T-helper 1 cell treated with Interleukin-12 subunit alpha and Interleukin-12 subunit beta and Interleukin-4 antibody, amounts not matched to agents 30 μg/mL and 1 μg/mL, for 36 hours (primary cell): ENCODE measurements around the gene PEX26.
"Not testable (repeated sequence)": the region's sequence is repeated elsewhere in the genome, so short reads cannot be mapped to it uniquely, and the experiment has no call there.

ENCODE experiments used
- H3K27ac Mint-ChIP-seq: one replicate; pipeline ENCODE4 v1.8.0; 2021; ENCODE audit warnings: mild to moderate bottlenecking, mixed read lengths
- H3K27me3 Mint-ChIP-seq: one replicate; pipeline ENCODE4 v1.8.0; 2021; ENCODE audit warnings: low read depth, mixed read lengths
- H3K36me3 Mint-ChIP-seq: one replicate; pipeline ENCODE4 v1.8.0; 2021; ENCODE audit warnings: low read depth, mixed read lengths
- H3K4me1 Mint-ChIP-seq: one replicate; pipeline ENCODE4 v1.8.0; 2021; ENCODE audit warnings: low read depth, mixed read lengths
- H3K4me3 Mint-ChIP-seq: one replicate; pipeline ENCODE4 v1.8.0; 2021; ENCODE audit warnings: mild to moderate bottlenecking, moderate library complexity, mixed read lengths
- H3K9me3 Mint-ChIP-seq: one replicate; pipeline ENCODE4 v1.8.0; 2021; ENCODE audit warnings: mixed read lengths

The PEX26 gene

DNA sequence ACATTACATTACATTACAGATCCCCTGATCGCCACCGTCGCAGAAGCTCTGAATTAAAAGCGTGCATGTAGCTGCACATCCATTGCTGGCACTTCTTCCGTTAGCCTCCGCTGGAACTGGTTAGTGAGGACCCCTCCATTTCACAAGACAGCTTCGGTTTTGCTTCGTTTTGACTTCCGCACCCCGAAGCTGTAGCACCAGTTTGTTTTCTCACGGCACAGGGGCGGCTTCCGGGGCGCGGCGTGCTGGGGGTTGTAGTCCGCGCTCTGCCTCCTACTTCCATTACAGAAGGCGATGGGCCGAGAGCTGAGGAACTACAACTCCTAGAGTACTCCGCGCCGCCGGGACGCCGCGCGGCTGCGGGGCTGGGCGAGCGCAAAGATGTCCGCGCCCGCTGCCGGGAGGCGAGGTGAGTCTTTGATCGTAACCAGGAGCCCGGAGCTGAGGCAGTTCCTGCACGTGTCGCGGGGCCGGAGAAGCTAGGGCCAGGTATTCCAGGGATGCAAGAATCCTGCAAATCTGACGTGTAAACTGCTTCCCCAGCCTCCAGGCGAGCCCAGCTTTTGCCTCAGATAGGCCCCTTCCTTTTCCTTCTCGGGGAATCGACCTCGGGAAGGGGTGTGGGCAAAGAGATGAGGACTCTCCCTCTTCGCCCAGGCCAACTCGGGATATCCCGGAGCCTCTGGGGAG, at the start of gene PEX26:
PEX26 (plus strand) TSS at position 352 of the 690 bp plus-strand sequence. CDS start 387 bp downstream, outside the sequence.
- Mint-ChIP-seq H3K36me3 (peaks cover 32% of the 10 kb centered on the region), H3K4me1 (peaks cover 33% of the 10 kb centered on the region), H3K9me3 (no peaks in the 10 kb centered on the region), H3K27me3 (no peaks in the 10 kb centered on the region), H3K27ac (peak within 1 kb of the TSS; percentile 94), H3K4me3 (peak within 1 kb of the TSS; percentile 89)

- H3K9me3 Mint-ChIP-seq, result no peaks in the 10 kb centered on the region
- H3K27ac Mint-ChIP-seq, result no peak overlapping the region
- peaks cover 6% of the 10 kb centered on the region for H3K4me1 Mint-ChIP-seq
- H3K27me3 Mint-ChIP-seq, result peaks cover 67% of the 10 kb centered on the region
- no peaks in the 10 kb centered on the region for H3K36me3 Mint-ChIP-seq
- no peak overlapping the region for H3K4me3 Mint-ChIP-seq
These were observed 48.8 kb upstream of the PEX26 start for GRCh38 chr22:18028817-18029527.

GRCh38 chr22:18029686-18030267, 48.0 kb upstream of the PEX26 start:
- H3K36me3 Mint-ChIP-seq, result no peaks in the 10 kb centered on the region
- no peaks in the 10 kb centered on the region for H3K9me3 Mint-ChIP-seq

DNA sequence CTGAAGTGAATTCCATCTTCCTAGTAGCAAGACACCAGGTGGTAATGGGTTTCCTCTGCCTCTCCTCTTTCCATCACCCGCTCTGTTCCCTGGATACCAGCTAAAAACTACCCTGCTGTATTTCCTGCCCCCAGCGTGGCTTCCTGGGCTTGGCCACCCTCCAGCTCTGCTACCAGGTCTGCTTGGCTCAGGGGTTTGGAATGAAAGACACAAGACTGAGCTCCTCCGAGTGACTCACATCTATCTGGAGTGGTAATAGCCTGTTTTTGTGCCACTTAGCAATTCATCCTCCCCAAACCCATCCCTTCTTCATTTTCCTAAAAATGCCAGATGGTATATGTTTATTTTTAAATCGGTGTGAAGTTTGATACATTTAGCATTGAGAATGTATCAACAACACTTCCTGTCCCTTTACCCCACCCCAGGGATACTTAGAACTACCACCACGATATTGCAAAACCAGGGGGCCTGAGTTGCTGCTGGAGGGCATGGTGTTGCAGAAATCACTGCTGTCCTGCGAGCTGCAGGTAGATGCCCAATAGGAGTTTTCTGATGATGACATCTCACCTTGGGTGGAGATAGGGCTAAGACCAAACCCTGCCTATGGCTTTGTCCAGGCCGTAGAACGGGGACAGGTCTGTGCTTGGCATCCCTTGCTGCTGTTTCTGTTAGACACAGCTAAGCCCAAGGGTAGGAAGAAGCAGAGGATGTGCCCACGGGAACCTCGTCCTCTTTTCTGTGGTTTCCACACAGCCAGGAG, 45.9 kb upstream of the PEX26 start:
- no peak overlapping the region for H3K27ac Mint-ChIP-seq
- no peaks in the 10 kb centered on the region for H3K36me3 Mint-ChIP-seq
- H3K4me3 Mint-ChIP-seq, result no peak overlapping the region
- peaks cover 42% of the 10 kb centered on the region for H3K27me3 Mint-ChIP-seq
- H3K4me1 Mint-ChIP-seq, result no peaks in the 10 kb centered on the region
- H3K9me3 Mint-ChIP-seq, result no peaks in the 10 kb centered on the region

More at GRCh38 chr22:18029686-18030267, 48.0 kb upstream of the PEX26 start:
- H3K27ac Mint-ChIP-seq, result no peak overlapping the region
- peaks cover 3% of the 10 kb centered on the region for H3K4me1 Mint-ChIP-seq
- no peak overlapping the region for H3K4me3 Mint-ChIP-seq
- peaks cover 63% of the 10 kb centered on the region for H3K27me3 Mint-ChIP-seq

DNA sequence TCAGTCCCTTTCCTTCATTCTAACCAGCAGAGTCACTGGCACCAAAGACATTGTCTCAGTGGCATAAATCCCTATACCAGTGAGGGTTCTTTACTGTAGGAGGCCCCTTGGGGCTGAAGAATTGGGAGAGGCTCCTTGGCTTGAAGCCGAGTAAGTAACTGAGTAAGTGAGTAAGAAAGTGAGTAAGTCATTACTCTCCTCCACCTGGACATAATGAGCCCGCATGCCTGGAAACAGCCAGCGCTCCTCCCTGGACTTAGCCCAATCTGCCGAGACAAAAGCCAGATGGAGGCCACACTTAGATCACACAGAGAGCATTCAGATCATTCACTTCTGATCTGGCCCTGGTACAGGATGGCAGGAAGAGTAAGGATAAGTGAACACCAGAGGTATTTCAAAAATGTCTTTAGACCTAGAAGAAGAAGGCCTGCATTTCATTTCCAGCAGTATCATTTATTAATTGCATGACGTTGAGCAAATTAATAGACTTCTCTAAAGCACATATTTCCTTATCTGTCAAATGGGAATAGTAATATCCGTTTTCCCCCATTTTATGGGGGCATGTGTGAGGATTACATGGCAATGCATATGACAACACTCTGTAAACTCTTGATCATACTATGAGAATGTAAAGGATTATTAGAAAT, 45.2 kb upstream of the PEX26 start:
- H3K4me3 Mint-ChIP-seq, result no peak overlapping the region
- H3K9me3 Mint-ChIP-seq, result no peaks in the 10 kb centered on the region

GRCh38 chr22:18033204-18033998, 44.4 kb upstream of the PEX26 start:
- H3K4me3 Mint-ChIP-seq, result no peak overlapping the region
- H3K27me3 Mint-ChIP-seq, result peaks cover 28% of the 10 kb centered on the region
- no peak overlapping the region for H3K27ac Mint-ChIP-seq
- no peaks in the 10 kb centered on the region for H3K4me1 Mint-ChIP-seq
- H3K36me3 Mint-ChIP-seq, result no peaks in the 10 kb centered on the region
- H3K9me3 Mint-ChIP-seq, result no peaks in the 10 kb centered on the region

More for the DNA sequence above, 45.2 kb upstream of the PEX26 start:
- Mint-ChIP-seq H3K36me3 (no peaks in the 10 kb centered on the region), H3K4me1 (no peaks in the 10 kb centered on the region), H3K27me3 (peaks cover 35% of the 10 kb centered on the region), H3K27ac (no peak overlapping the region)

DNA sequence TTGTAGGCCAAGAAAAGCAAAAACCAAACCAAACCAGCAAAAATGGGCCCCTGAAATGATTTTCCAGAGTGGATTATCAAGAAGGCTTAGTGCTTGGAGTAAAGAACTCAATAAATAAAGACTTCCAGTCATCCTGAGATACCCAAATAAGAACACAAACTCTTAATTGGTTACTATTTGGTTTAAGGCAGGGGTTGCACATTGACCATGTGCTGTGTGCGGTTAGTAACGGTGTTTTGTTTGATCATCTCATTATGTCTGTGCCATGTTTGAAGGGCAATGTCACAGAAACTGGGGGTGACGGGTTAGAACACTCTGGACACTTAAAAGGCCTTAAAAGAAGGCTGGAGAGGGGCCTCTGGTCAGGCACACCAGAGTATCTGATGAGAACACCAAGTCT, 43.7 kb upstream of the PEX26 start:
- no peaks in the 10 kb centered on the region for H3K4me1 Mint-ChIP-seq
- no peak overlapping the region for H3K4me3 Mint-ChIP-seq
- H3K27ac Mint-ChIP-seq, result no peak overlapping the region
- no peaks in the 10 kb centered on the region for H3K36me3 Mint-ChIP-seq
- H3K27me3 Mint-ChIP-seq, result peaks cover 25% of the 10 kb centered on the region
- no peaks in the 10 kb centered on the region for H3K9me3 Mint-ChIP-seq

DNA sequence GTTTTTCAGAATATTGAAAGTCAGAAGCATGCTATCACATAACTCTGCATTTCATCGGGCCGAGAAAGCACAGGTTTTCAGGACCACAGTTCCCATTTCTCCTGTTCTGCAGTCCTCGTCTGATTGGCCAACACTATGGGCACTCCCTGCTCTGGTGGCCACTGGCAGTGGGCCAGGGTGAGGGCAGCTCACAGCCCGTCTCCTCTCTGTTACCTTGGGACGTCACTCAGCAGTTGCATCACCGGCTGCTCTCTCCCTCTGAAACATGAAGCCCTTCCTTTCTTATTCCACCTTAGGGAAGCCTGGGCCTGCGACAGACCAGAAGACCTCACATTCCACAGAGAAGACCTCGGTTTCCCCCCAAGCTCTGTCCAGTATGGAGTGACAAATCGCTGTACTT, 42.0 kb upstream of the PEX26 start:
- Mint-ChIP-seq H3K27me3 (peaks cover 11% of the 10 kb centered on the region), H3K9me3 (no peaks in the 10 kb centered on the region), H3K36me3 (no peaks in the 10 kb centered on the region), H3K4me1 (no peaks in the 10 kb centered on the region), H3K4me3 (no peak overlapping the region), H3K27ac (no peak overlapping the region)

- not testable (repeated sequence) for H3K27me3 Mint-ChIP-seq, H3K36me3 Mint-ChIP-seq, H3K4me3 Mint-ChIP-seq, H3K27ac Mint-ChIP-seq, H3K9me3 Mint-ChIP-seq, H3K4me1 Mint-ChIP-seq
These were observed 36.9 kb upstream of the PEX26 start for GRCh38 chr22:18040898-18041297.

DNA sequence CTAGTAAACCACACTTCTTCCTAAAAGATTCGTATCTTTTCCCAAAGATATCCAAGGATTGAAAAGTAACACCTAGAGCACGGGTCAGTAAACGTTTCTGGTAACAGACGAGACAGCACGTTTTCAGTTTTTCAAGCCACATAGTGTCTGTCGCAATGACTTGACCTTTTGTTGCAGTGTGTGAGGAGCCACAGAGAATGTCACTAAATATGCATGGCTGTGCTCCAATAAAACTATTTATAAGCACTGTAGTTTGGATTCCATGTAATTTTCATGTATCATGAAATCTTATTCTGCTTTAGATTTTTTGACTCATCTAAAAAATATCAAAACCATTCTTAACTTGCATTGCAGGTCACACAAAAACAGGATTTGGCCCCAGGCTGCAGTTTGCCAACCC, 35.1 kb upstream of the PEX26 start:
- H3K4me1 Mint-ChIP-seq, result no peaks in the 10 kb centered on the region
- no peak overlapping the region for H3K4me3 Mint-ChIP-seq
- no peak overlapping the region for H3K27ac Mint-ChIP-seq
- peaks cover 3% of the 10 kb centered on the region for H3K27me3 Mint-ChIP-seq
- H3K36me3 Mint-ChIP-seq, result no peaks in the 10 kb centered on the region
- H3K9me3 Mint-ChIP-seq, result no peaks in the 10 kb centered on the region

GRCh38 chr22:18044548-18045271, 33.1 kb upstream of the PEX26 start:
- H3K9me3 Mint-ChIP-seq, result no peaks in the 10 kb centered on the region
- H3K4me1 Mint-ChIP-seq, result no peaks in the 10 kb centered on the region
- H3K27me3 Mint-ChIP-seq, result peaks cover 3% of the 10 kb centered on the region
- H3K27ac Mint-ChIP-seq, result no peak overlapping the region
- no peaks in the 10 kb centered on the region for H3K36me3 Mint-ChIP-seq
- H3K4me3 Mint-ChIP-seq, result no peak overlapping the region

GRCh38 chr22:18045794-18046193, 32.0 kb upstream of the PEX26 start:
- Mint-ChIP-seq H3K27me3 (peaks cover 3% of the 10 kb centered on the region), H3K4me1 (no peaks in the 10 kb centered on the region), H3K27ac (no peak overlapping the region), H3K9me3 (no peaks in the 10 kb centered on the region), H3K36me3 (no peaks in the 10 kb centered on the region), H3K4me3 (no peak overlapping the region)

DNA sequence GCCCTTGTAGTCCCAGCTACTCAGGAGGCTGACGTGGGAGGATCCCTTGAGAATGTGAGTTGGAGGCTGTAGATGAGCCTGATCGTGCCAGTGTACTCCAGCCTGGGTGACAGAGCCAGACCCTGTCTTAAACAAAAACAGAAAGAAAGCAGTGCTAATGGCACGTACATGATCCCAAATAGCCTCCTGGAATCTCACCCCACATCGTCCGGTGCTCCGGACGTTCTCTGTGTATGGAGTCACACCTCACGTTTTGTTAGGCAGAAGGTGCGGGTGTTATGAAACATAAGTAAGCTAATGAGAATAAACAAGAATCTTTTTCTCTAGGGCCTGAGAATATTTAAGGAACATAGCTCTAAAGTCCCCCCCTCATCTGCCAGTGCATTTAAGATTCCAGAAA, 29.7 kb upstream of the PEX26 start:
- H3K27ac Mint-ChIP-seq, result no peak overlapping the region
- no peaks in the 10 kb centered on the region for H3K4me1 Mint-ChIP-seq
- H3K9me3 Mint-ChIP-seq, result no peaks in the 10 kb centered on the region
- H3K36me3 Mint-ChIP-seq, result no peaks in the 10 kb centered on the region
- no peak overlapping the region for H3K4me3 Mint-ChIP-seq
- peaks cover 3% of the 10 kb centered on the region for H3K27me3 Mint-ChIP-seq
